RWPE2 (cell line): ENCODE results near the gene UBL4A.

ENCODE experiments used
- ATAC-seq: fragments of 200-7000 bp; cut with Tn5 transposase; 3 replicates; pipeline ENCODE4 v1.9.1; 2021; ENCODE audit warnings: low read depth
- DNase-seq: peaks from one replicate; pipeline ENCODE4 v3.0.0-alpha.2; 2020; ENCODE audit warnings: low spot score
- H3K27ac ChIP-seq: fragments of 450-650 bp; 2 replicates; pipeline ENCODE4 v1.5.1; 2017; ENCODE audit warnings: mild to moderate bottlenecking; ENCODE audit not compliant: poor library complexity, severe bottlenecking
- H3K27me3 ChIP-seq: fragments of 250-450 bp; sonication (Bioruptor Pico); 2 replicates; pipeline ENCODE4 v1.5.1; 2021; ENCODE audit warnings: mild to moderate bottlenecking, moderate library complexity; ENCODE audit not compliant: insufficient read depth, poor library complexity, severe bottlenecking
- H3K36me3 ChIP-seq: fragments of 250-450 bp; sonication (Bioruptor Pico); 2 replicates; pipeline ENCODE4 v1.5.1; 2020; ENCODE audit warnings: low read depth, mild to moderate bottlenecking, moderate library complexity
- H3K4me1 ChIP-seq: fragments of 250-450 bp; sonication (Bioruptor Pico); 2 replicates; pipeline ENCODE4 v1.5.1; 2021; ENCODE audit warnings: mild to moderate bottlenecking, moderate library complexity; ENCODE audit not compliant: insufficient read depth, poor library complexity, severe bottlenecking
- H3K4me3 ChIP-seq: fragments of 250-450 bp; sonication (Bioruptor Pico); 2 replicates; pipeline ENCODE4 v1.5.1; 2021; ENCODE audit warnings: mild to moderate bottlenecking, moderate library complexity; ENCODE audit not compliant: severe bottlenecking
- H3K9me3 ChIP-seq: fragments of 250-450 bp; sonication (Bioruptor Pico); 2 replicates; pipeline ENCODE4 v1.5.1; 2021; ENCODE audit warnings: mild to moderate bottlenecking, moderate library complexity; ENCODE audit not compliant: severe bottlenecking
- CTCF ChIP-seq: fragments of 450-650 bp; IDR thresholded peaks from one replicate; pipeline ENCODE4 v1.5.1; 2017; ENCODE audit warnings: mild to moderate bottlenecking, moderate library complexity; ENCODE audit not compliant: poor library complexity, severe bottlenecking

The UBL4A gene

GRCh38 chrX:154486396-154487207, at the start of gene UBL4A:
Gene UBL4A, minus strand, starts transcription at chrX:154486615. Its CDS starts 31 bp downstream, at chrX:154486584.
- Histone ChIP-seq H3K27me3 (no peaks in the 10 kb centered on the region), H3K36me3 (peaks cover 32% of the 10 kb centered on the region), H3K27ac (peak within 1 kb of the TSS; percentile 80), H3K4me1 (no peaks in the 10 kb centered on the region), H3K9me3 (no peaks in the 10 kb centered on the region), H3K4me3 (peak within 1 kb of the TSS; percentile 64)
- ATAC-seq: peak; percentile 33
- peak; percentile 64 for DNase-seq
- TF ChIP-seq CTCF: no peak

GRCh38 chrX:154535892-154536291, 49.5 kb upstream of the UBL4A start:
- H3K27me3 ChIP-seq: no peaks in the 10 kb centered on the region
- no peaks in the 10 kb centered on the region for H3K9me3 ChIP-seq
- H3K4me1 ChIP-seq: peaks cover 2% of the 10 kb centered on the region
- no peak for TF ChIP-seq CTCF
- no peak overlapping the region for H3K27ac ChIP-seq
- DNase-seq (no peak), ATAC-seq (no peak)
- no peak overlapping the region for H3K4me3 ChIP-seq
- H3K36me3 ChIP-seq: peaks cover 26% of the 10 kb centered on the region

GRCh38 chrX:154534526-154535322, 48.3 kb upstream of the UBL4A start:
- DNase-seq (peak; percentile 76), ATAC-seq (peak; percentile 85)
- Histone ChIP-seq H3K9me3 (no peaks in the 10 kb centered on the region), H3K27ac (no peak overlapping the region), H3K27me3 (no peaks in the 10 kb centered on the region), H3K4me1 (no peaks in the 10 kb centered on the region), H3K36me3 (peaks cover 22% of the 10 kb centered on the region), H3K4me3 (no peak overlapping the region)
- TF ChIP-seq CTCF: peak; percentile 83

- no peak overlapping the region for H3K27ac ChIP-seq
- no peak overlapping the region for H3K4me3 ChIP-seq
- no peaks in the 10 kb centered on the region for H3K27me3 ChIP-seq
- no peaks in the 10 kb centered on the region for H3K9me3 ChIP-seq
- TF ChIP-seq CTCF: no peak
- DNase-seq: no peak
- peaks cover 19% of the 10 kb centered on the region for H3K36me3 ChIP-seq
- ATAC-seq: no peak
- no peaks in the 10 kb centered on the region for H3K4me1 ChIP-seq
These were observed 46.3 kb upstream of the UBL4A start for GRCh38 chrX:154532690-154533089.
